Esophagus muscularis mucosa (tissue), 4 donors: Measurements from ENCODE around the gene HDAC4. TPM values are rescaled to one million over a fixed set of nuclear protein-coding genes. Genes with fewer than 3 reads are reported as not detected.

Source experiments
- DNase-seq: peaks from one replicate; pipeline ENCODE4 v3.0.0-alpha.2; 2017; ENCODE audit errors: extremely low spot score
- H3K27ac ChIP-seq, 4 donors: fragments of 200-600 bp; sonication (generic); replicated peaks in 1 of 4; 1 replicate in 3 of 4; 2 replicates in 1 of 4; pipeline ENCODE4 v1.5.1; 2016 to 2019; ENCODE audit warnings: mild to moderate bottlenecking in 1 of 4
- H3K27me3 ChIP-seq, 4 donors: fragments of 200-600 bp; sonication (generic); one replicate each; pipeline versions ENCODE4 v1.5.1 to v1.6.0; 2016 to 2019
- H3K36me3 ChIP-seq, 4 donors: fragments of 200-600 bp; sonication (generic); one replicate each; pipeline ENCODE4 v1.5.1; 2016 to 2019
- H3K4me1 ChIP-seq, 4 donors: fragments of 200-600 bp; sonication (generic); one replicate each; pipeline ENCODE4 v1.5.1; 2016 to 2019
- H3K4me3 ChIP-seq, 4 donors: fragments of 200-600 bp; sonication (generic); 1 replicate in 2 of 4; 2 replicates in 2 of 4; pipeline ENCODE4 v1.5.1; 2016 to 2019; ENCODE audit warnings: mild to moderate bottlenecking in 4 of 4, moderate library complexity in 1 of 4
- H3K9me3 ChIP-seq, 4 donors: fragments of 200-600 bp; sonication (generic); 1 replicate in 3 of 4; 2 replicates in 1 of 4; pipeline ENCODE4 v1.5.1; 2016 to 2019
- CTCF ChIP-seq, 3 experiments: fragments of 200-600 bp in 2 of 3; fragments of 450-650 bp in 1 of 3; sonication (generic) in 2 of 3; IDR thresholded peaks; one replicate each; pipeline ENCODE4 v1.5.1; 2017 to 2019; ENCODE audit warnings: antibody characterized with exemption in 3 of 3, mild to moderate bottlenecking in 2 of 3, moderate library complexity in 1 of 3
- EP300 ChIP-seq: sonication (generic); formaldehyde crosslinking; IDR thresholded peaks from one replicate; pipeline ENCODE4 v1.6.1; 2017; ENCODE audit warnings: antibody characterized with exemption
- POLR2A ChIP-seq: fragments of 450-650 bp; IDR thresholded peaks from one replicate; pipeline ENCODE4 v1.6.1; 2017; ENCODE audit warnings: antibody characterized with exemption, moderate library complexity, mild to moderate bottlenecking, low read depth
- POLR2AphosphoS5 ChIP-seq, 2 donors: sonication (generic); formaldehyde crosslinking; IDR thresholded peaks; one replicate each; pipeline ENCODE4 v1.6.1; 2017; ENCODE audit warnings: antibody characterized with exemption in 2 of 2
- WGBS: methylation state at CpG from one replicate; pipeline ENCODE4 v1.1.5; 2018; 5-methylcytosine and 5-hydroxymethylcytosine counted together
- intact Hi-C: fragments of 100-400 bp; cut with DNase I; formaldehyde crosslinking; loops from one replicate; pipeline ENCODE4 v1.15.1; 2023
- total RNA-seq, 4 donors: library from RNA; depleted of rRNA; stranded (reverse); fragments of >200 nt; gene quantifications; one replicate each; pipeline versions ENCODE4 v1.1.0 to v1.2.1, GENCODE V29; 2016

Gene HDAC4
- total RNA-seq, 4 donors from 2014 or later = 59.4 to 119 (median 76.1) TPM

DNA sequence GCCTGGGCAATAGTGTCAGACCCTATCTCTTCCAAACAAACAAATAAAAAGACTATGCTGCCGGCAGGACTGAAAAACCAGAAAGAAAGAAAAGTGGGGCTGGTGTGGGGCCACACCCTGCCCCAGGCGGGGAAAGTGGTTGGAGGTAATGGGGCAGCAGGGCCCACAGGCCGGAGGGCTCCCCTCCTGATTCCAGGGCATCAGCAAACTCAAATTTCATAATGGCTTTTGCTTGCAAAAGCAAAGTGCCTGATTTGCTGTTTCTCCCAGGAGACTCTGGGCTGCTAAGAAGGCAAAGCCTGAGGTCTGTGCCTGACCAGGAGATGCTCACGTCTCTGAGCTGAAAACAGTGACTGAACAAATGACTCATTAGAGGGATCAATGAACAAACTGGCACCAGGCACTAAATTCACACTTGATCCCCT, 121.9 kb downstream of the HDAC4 start:
- H3K27me3 ChIP-seq = no peaks in the 10 kb centered on the region
- H3K4me3 ChIP-seq = no peak overlapping the region
- 70% methylated on average over 4 of the region's 4 CpGs for WGBS
- H3K36me3 ChIP-seq = peaks cover 0 to 4% (median 0%) of the 10 kb centered on the region in 4 donors
- H3K4me1 ChIP-seq = peaks cover 66 to 82% (median 79%) of the 10 kb centered on the region in 4 donors
- intact Hi-C loops = no loop called here
- DNase-seq = no peak
- H3K9me3 ChIP-seq = no peaks in the 10 kb centered on the region
- peak overlapping the region; percentile 57 to 86 (median 70) for H3K27ac ChIP-seq
- TF ChIP-seq POLR2AphosphoS5 (IDR thresholded peaks at IDR 0.05) = no peak
- TF ChIP-seq EP300 = no peak
- TF ChIP-seq POLR2A = no peak
- TF ChIP-seq CTCF (IDR thresholded peaks at IDR 0.05) = no peak

- peaks cover 68 to 82% (median 79%) of the 10 kb centered on the region in 4 donors for H3K4me1 ChIP-seq
Measured at GRCh38 chr2:239278361-239278760, 122.5 kb downstream of the HDAC4 start.

GRCh38 chr2:239277401-239278085, 123.3 kb downstream of the HDAC4 start:
- no peak overlapping the region for H3K4me3 ChIP-seq
- peak overlapping the region in 3 of 4 donors; percentile 76 to 86 (median 76) for H3K27ac ChIP-seq
- no peaks in the 10 kb centered on the region for H3K9me3 ChIP-seq
- TF ChIP-seq CTCF (IDR thresholded peaks at IDR 0.05) (no peak), POLR2A (no peak), EP300 (no peak), POLR2AphosphoS5 (IDR thresholded peaks at IDR 0.05) (no peak)
- WGBS = 95% methylated on average over 19 of the region's 27 CpGs
- peaks cover 64 to 81% (median 80%) of the 10 kb centered on the region in 4 donors for H3K4me1 ChIP-seq
- H3K27me3 ChIP-seq = no peaks in the 10 kb centered on the region
- DNase-seq = no peak
- no peaks in the 10 kb centered on the region for H3K36me3 ChIP-seq
- intact Hi-C loops = no loop called here

More at GRCh38 chr2:239278361-239278760, 122.5 kb downstream of the HDAC4 start:
- no peak for DNase-seq
- peaks cover 0 to 4% (median 0%) of the 10 kb centered on the region in 4 donors for H3K36me3 ChIP-seq
- H3K9me3 ChIP-seq = no peaks in the 10 kb centered on the region
- intact Hi-C loops = no loop called here
- WGBS = 96% methylated on average over 7 of the region's 7 CpGs
- TF ChIP-seq POLR2A (no peak), POLR2AphosphoS5 (IDR thresholded peaks at IDR 0.05) (no peak), CTCF (IDR thresholded peaks at IDR 0.05) (no peak), EP300 (no peak)
- no peak overlapping the region for H3K4me3 ChIP-seq
- H3K27me3 ChIP-seq = no peaks in the 10 kb centered on the region
- H3K27ac ChIP-seq = peak overlapping the region; percentile 57 to 86 (median 70)

DNA sequence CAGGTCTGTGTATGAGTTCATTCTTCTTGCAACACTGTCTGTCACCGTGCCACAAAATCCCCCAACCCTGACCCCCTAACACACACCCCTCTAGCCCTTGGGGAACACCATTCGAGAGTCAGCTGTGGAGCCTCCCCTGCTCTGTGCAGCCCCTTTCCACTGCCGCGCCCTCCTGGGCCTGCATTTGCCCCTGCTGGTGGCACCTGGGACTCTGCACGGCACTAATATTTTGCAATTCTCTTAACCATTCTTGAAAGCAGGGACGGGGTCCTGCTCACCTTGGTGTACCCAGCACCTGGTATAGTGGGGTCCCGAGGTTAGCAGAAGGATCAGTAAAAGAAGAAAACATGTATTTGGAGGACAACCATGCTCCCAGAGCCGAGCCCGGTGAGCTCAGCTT, 124.0 kb downstream of the HDAC4 start:
- intact Hi-C loops = no loop called here
- WGBS = 95% methylated on average over 7 of the region's 9 CpGs
- peak overlapping the region in 3 of 4 donors; percentile 76 to 86 (median 76) for H3K27ac ChIP-seq
- no peak overlapping the region for H3K4me3 ChIP-seq
- no peak for DNase-seq
- TF ChIP-seq POLR2AphosphoS5 (IDR thresholded peaks at IDR 0.05) = no peak
- TF ChIP-seq EP300 = no peak
- TF ChIP-seq POLR2A = no peak
- no peak for TF ChIP-seq CTCF (IDR thresholded peaks at IDR 0.05)
- no peaks in the 10 kb centered on the region for H3K36me3 ChIP-seq
- H3K4me1 ChIP-seq = peaks cover 67 to 88% (median 87%) of the 10 kb centered on the region in 4 donors
- no peaks in the 10 kb centered on the region for H3K27me3 ChIP-seq
- no peaks in the 10 kb centered on the region for H3K9me3 ChIP-seq
